ENCODE data around the gene MPEG1. TPM values are rescaled to one million over a fixed set of nuclear protein-coding genes. Genes with fewer than 3 reads are reported as not detected.

Gene MPEG1, protein sequence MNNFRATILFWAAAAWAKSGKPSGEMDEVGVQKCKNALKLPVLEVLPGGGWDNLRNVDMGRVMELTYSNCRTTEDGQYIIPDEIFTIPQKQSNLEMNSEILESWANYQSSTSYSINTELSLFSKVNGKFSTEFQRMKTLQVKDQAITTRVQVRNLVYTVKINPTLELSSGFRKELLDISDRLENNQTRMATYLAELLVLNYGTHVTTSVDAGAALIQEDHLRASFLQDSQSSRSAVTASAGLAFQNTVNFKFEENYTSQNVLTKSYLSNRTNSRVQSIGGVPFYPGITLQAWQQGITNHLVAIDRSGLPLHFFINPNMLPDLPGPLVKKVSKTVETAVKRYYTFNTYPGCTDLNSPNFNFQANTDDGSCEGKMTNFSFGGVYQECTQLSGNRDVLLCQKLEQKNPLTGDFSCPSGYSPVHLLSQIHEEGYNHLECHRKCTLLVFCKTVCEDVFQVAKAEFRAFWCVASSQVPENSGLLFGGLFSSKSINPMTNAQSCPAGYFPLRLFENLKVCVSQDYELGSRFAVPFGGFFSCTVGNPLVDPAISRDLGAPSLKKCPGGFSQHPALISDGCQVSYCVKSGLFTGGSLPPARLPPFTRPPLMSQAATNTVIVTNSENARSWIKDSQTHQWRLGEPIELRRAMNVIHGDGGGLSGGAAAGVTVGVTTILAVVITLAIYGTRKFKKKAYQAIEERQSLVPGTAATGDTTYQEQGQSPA
- under 1 TPM; 0.62 to 0.70 TPM for total RNA-seq

- H3K27ac Mint-ChIP-seq: peak within 1 kb of the TSS; percentile 19
- peaks cover 29% of the 10 kb centered on the region for H3K4me1 Mint-ChIP-seq
- no peak for DNase-seq
- no peaks in the 10 kb centered on the region for H3K9me3 Mint-ChIP-seq
- H3K36me3 Mint-ChIP-seq: no peaks in the 10 kb centered on the region
- H3K27me3 Mint-ChIP-seq: peaks cover 48% of the 10 kb centered on the region
- no peak within 1 kb of the TSS for H3K4me3 Mint-ChIP-seq
Measured at GRCh38 chr11:59212744-59213631, at the start of gene MPEG1. Gene MPEG1 (minus strand): TSS chr11:59212927. CDS start chr11:59212865, 62 bp downstream.

GRCh38 chr11:59262177-59262818, 49.6 kb upstream of the MPEG1 start:
- H3K4me1 Mint-ChIP-seq: no peaks in the 10 kb centered on the region
- H3K4me3 Mint-ChIP-seq: no peak overlapping the region
- no peaks in the 10 kb centered on the region for H3K36me3 Mint-ChIP-seq
- DNase-seq: no peak
- H3K27me3 Mint-ChIP-seq: no peaks in the 10 kb centered on the region
- no peak overlapping the region for H3K27ac Mint-ChIP-seq
- H3K9me3 Mint-ChIP-seq: no peaks in the 10 kb centered on the region

- DNase-seq: no peak
- H3K9me3 Mint-ChIP-seq: no peaks in the 10 kb centered on the region
- H3K27ac Mint-ChIP-seq: no peak overlapping the region
- no peaks in the 10 kb centered on the region for H3K4me1 Mint-ChIP-seq
- no peak overlapping the region for H3K4me3 Mint-ChIP-seq
- no peaks in the 10 kb centered on the region for H3K27me3 Mint-ChIP-seq
- no peaks in the 10 kb centered on the region for H3K36me3 Mint-ChIP-seq
Measured at GRCh38 chr11:59261150-59261549, 48.4 kb upstream of the MPEG1 start.

DNA sequence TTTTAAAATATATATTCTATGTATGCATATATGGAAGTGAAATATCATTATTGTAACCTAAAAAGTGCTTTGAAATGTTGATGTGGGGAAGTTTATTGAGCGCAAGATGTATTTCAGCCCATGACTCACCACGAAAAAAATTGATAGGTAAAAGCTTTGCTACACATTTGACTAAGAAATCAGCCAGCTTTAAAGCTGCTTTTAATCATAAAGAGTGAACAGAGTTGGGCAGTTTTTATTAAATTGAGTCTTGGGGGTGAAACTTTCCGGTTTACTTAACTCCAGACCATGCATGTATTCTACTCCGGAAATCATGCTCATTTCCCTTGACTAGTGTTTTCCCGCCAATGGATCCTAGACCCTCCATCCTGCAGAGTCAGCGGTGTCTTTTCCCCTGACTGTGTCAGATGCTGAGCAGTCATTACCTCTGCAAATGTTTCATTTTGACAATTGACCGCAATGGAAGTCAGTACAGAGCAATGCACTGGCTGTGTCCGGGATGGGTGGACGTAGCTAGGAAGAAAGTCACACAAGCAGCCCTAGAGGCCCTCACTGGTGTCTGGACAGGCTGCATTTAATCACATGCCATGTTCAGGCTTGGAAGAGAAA, 47.2 kb upstream of the MPEG1 start:
- Mint-ChIP-seq H3K36me3 (no peaks in the 10 kb centered on the region), H3K4me1 (no peaks in the 10 kb centered on the region), H3K27me3 (no peaks in the 10 kb centered on the region), H3K9me3 (no peaks in the 10 kb centered on the region), H3K27ac (no peak overlapping the region), H3K4me3 (no peak overlapping the region)
- DNase-seq: no peak

DNA sequence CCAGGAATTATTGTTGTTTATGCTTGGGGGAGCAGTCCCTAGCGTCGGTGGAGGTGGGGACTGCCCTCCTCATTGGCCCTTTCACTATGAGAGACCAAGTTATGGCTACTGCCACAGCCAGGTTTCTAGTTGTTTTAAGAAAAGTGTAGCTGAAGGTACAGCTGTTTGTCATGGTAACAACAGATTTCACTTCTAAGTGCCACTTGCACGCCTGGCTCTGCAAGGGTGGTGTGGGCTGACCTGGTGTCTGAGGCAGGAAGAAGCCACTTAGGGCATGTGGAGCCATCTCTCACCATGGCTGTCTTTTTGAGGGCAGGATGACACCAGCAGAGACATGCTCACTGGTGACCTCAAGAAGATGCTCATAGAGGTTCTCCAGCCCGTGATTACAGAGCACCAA, 46.3 kb upstream of the MPEG1 start:
- no peaks in the 10 kb centered on the region for H3K4me1 Mint-ChIP-seq
- no peaks in the 10 kb centered on the region for H3K27me3 Mint-ChIP-seq
- H3K36me3 Mint-ChIP-seq: no peaks in the 10 kb centered on the region
- no peak for DNase-seq
- no peak overlapping the region for H3K4me3 Mint-ChIP-seq
- no peaks in the 10 kb centered on the region for H3K9me3 Mint-ChIP-seq
- no peak overlapping the region for H3K27ac Mint-ChIP-seq

GRCh38 chr11:59255281-59255680, 42.6 kb upstream of the MPEG1 start:
- Mint-ChIP-seq H3K4me3 (no peak overlapping the region), H3K36me3 (no peaks in the 10 kb centered on the region), H3K4me1 (no peaks in the 10 kb centered on the region), H3K9me3 (no peaks in the 10 kb centered on the region), H3K27me3 (no peaks in the 10 kb centered on the region), H3K27ac (no peak overlapping the region)
- no peak for DNase-seq

DNA sequence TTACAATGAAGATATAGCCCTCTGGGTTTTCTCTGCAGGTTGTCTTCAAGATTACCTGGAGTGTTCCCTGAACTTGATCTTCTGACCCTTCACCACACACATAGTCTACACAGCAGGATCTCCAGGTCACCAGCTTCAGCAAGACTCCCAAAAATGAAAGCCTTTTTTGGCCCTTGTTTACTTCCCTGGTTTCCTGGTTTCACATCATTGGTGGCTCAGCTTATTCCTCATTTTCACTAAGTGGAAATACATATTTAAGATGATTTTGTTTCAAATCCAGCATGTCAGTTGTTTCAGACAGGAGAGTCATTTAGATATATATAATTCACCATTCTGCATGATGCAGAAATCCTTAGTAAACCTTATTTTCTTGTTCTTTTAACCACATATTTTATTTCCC, 41.6 kb upstream of the MPEG1 start:
- no peaks in the 10 kb centered on the region for H3K4me1 Mint-ChIP-seq
- H3K9me3 Mint-ChIP-seq: no peaks in the 10 kb centered on the region
- no peak overlapping the region for H3K27ac Mint-ChIP-seq

GRCh38 chr11:59253001-59253400, 40.3 kb upstream of the MPEG1 start:
- no peaks in the 10 kb centered on the region for H3K9me3 Mint-ChIP-seq
- no peak overlapping the region for H3K4me3 Mint-ChIP-seq
- no peak overlapping the region for H3K27ac Mint-ChIP-seq
- no peaks in the 10 kb centered on the region for H3K27me3 Mint-ChIP-seq
- peaks cover 5% of the 10 kb centered on the region for H3K4me1 Mint-ChIP-seq
- no peak for DNase-seq
- no peaks in the 10 kb centered on the region for H3K36me3 Mint-ChIP-seq

More for the DNA sequence above, 41.6 kb upstream of the MPEG1 start:
- Mint-ChIP-seq H3K36me3 (no peaks in the 10 kb centered on the region), H3K4me3 (no peak overlapping the region), H3K27me3 (no peaks in the 10 kb centered on the region)
- no peak for DNase-seq

DNA sequence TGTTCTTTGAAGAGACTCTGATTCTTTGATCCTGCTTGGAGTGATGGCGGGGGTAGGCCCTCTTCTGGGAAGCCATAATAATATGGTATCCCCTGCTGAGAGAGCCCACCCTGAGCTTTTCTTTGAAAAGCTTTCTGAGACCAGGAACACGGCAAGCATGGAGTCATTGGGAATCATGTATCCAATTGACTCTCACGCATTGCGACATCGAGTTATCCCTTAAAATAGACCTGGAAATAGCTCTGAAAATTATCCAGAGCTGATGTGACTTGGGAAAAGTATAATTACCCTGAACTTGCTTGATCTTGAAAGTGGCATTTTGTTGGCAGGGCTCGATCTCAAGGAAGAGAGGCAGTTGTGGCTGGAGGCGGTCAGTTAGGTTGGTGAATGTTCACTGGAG, 36.8 kb upstream of the MPEG1 start:
- Mint-ChIP-seq H3K9me3 (no peaks in the 10 kb centered on the region), H3K36me3 (no peaks in the 10 kb centered on the region)
- DNase-seq: no peak

GRCh38 chr11:59247531-59248227, 35.0 kb upstream of the MPEG1 start:
- Mint-ChIP-seq H3K27me3 (no peaks in the 10 kb centered on the region), H3K27ac (no peak overlapping the region), H3K4me1 (peaks cover 12% of the 10 kb centered on the region), H3K9me3 (no peaks in the 10 kb centered on the region), H3K36me3 (no peaks in the 10 kb centered on the region), H3K4me3 (no peak overlapping the region)
- no peak for DNase-seq

More for the DNA sequence above, 36.8 kb upstream of the MPEG1 start:
- Mint-ChIP-seq H3K4me3 (no peak overlapping the region), H3K4me1 (peaks cover 12% of the 10 kb centered on the region), H3K27me3 (no peaks in the 10 kb centered on the region), H3K27ac (no peak overlapping the region)

DNA sequence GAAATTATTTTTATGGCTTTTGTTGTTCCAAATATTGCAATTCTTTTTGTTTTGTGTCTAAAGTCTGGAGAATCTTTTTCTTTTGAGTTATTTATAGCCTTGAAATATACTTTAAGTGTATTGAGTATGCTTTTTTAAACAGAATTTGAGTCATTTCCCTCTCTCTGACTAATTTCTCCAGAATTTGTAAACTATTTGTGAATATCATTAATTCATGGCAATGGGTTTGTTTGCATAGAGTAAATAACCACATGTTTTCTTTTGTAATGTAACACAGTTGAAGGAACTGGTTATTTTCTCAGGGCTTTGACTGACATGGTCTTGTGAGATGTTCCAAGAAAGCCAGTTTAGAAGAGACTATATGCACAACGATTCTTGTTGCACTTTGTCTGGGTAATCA, 30.9 kb upstream of the MPEG1 start:
- peaks cover 11% of the 10 kb centered on the region for H3K9me3 Mint-ChIP-seq
- no peak overlapping the region for H3K27ac Mint-ChIP-seq
- no peak for DNase-seq
- H3K27me3 Mint-ChIP-seq: no peaks in the 10 kb centered on the region
- peaks cover 10% of the 10 kb centered on the region for H3K4me1 Mint-ChIP-seq
- H3K36me3 Mint-ChIP-seq: peaks cover 4% of the 10 kb centered on the region
- no peak overlapping the region for H3K4me3 Mint-ChIP-seq

DNA sequence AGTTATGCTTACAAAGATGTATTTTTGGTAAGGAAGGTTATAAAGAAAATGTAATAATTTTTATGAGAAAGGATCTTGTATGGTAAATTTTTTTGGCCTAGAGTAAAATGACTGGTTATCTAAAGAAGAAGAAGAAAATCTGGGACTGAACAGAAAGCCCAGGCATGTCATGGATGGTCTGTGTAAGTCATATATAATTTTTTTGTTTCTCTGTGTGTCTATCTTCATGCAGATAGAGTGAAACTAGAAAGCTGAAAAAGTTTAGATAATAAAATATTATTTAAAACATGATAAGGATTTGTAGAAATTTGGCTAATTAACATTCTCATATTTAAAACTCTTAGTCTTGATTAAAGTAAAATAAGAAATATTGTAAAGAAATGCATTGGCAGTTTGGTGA, 27.6 kb upstream of the MPEG1 start:
- Mint-ChIP-seq H3K27ac (no peak overlapping the region), H3K36me3 (peaks cover 5% of the 10 kb centered on the region), H3K4me1 (no peaks in the 10 kb centered on the region), H3K27me3 (no peaks in the 10 kb centered on the region), H3K9me3 (peaks cover 23% of the 10 kb centered on the region), H3K4me3 (no peak overlapping the region)
- no peak for DNase-seq

DNA sequence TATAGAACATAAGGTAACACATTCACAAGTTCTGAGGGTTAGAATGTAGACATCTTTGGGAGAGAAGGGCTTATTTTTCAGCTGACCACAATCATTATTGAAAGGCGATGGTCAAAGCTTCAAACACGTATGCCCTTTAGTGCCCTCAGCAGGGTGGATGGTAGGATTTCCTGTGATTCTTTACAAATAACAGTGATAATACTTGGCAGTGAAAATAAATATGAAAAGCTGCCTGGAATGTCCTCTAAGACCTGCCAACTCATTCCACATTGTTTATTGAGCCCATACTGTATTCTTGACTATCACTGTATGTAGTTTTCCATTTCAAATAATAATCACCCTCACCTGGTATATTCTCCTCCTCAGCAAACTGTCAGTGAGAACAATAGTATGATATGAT, 13.7 kb upstream of the MPEG1 start:
- H3K36me3 Mint-ChIP-seq: no peaks in the 10 kb centered on the region
- DNase-seq: no peak
- peaks cover 4% of the 10 kb centered on the region for H3K27me3 Mint-ChIP-seq
- peaks cover 5% of the 10 kb centered on the region for H3K4me1 Mint-ChIP-seq
- no peak overlapping the region for H3K4me3 Mint-ChIP-seq
- no peaks in the 10 kb centered on the region for H3K9me3 Mint-ChIP-seq
- H3K27ac Mint-ChIP-seq: no peak overlapping the region

DNA sequence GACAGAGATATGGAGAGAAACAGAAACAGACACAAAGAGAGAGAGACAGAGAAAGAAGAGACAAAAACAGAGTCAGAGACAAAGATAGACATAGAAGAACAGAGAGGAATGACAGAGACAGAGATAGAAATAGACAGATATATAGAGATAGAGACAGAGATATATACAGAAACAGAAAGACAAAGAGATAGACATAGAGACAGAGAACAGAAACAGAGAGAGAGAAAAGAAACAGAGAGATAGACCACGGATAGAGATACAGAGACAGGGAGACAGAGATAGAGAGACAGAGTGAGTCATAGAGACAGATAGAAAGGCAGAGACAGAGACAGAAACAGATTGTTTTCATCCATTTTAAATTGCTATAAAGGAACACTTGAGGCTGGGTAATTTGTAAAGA, 12.3 kb upstream of the MPEG1 start:
- no peak overlapping the region for H3K27ac Mint-ChIP-seq
- H3K4me3 Mint-ChIP-seq: no peak overlapping the region
- no peaks in the 10 kb centered on the region for H3K36me3 Mint-ChIP-seq
- peaks cover 4% of the 10 kb centered on the region for H3K27me3 Mint-ChIP-seq
- DNase-seq: no peak
- H3K4me1 Mint-ChIP-seq: peaks cover 5% of the 10 kb centered on the region
- no peaks in the 10 kb centered on the region for H3K9me3 Mint-ChIP-seq
